ENCODE results near the gene DUS3L.
"Not testable (repeated sequence)": the region's sequence is repeated elsewhere in the genome, so short reads cannot be mapped to it uniquely, and the experiment has no call there.

Gene DUS3L

DNA sequence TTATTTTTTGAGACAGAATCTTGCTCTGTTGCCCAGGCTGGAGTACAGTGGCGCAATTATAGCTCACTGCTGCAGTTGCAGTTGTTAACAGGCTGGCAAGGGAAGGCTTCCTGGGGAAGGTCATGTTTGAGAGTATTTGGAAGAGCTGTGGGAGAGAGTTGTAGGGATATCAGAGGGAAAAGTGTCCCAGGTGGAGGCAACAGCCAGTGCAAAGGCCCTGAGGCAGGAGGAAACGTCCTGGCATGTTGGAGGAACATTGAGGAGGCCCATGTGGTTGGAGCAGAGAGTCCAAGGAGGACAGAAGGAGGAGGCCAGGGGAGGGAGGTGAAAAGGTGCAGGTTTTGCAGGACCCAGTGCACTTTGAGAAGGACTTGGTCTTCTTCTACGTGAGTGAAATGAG, 2.2 kb upstream of the DUS3L start:
- no peak for ATAC-seq
- Mint-ChIP-seq H3K9me3 (peaks cover 3% of the 10 kb centered on the region), H3K27ac (no peak overlapping the region), H3K36me3 (peaks cover 23% of the 10 kb centered on the region), H3K4me1 (peaks cover 13% of the 10 kb centered on the region), H3K4me3 (no peak overlapping the region), H3K27me3 (peaks cover 8% of the 10 kb centered on the region)

- Mint-ChIP-seq H3K4me1 (peaks cover 16% of the 10 kb centered on the region), H3K27me3 (no peaks in the 10 kb centered on the region), H3K27ac (no peak overlapping the region), H3K9me3 (peaks cover 3% of the 10 kb centered on the region), H3K36me3 (peaks cover 30% of the 10 kb centered on the region), H3K4me3 (no peak overlapping the region)
- ATAC-seq, result no peak
Observed at GRCh38 chr19:5792224-5792623, 1.3 kb upstream of the DUS3L start.

DNA sequence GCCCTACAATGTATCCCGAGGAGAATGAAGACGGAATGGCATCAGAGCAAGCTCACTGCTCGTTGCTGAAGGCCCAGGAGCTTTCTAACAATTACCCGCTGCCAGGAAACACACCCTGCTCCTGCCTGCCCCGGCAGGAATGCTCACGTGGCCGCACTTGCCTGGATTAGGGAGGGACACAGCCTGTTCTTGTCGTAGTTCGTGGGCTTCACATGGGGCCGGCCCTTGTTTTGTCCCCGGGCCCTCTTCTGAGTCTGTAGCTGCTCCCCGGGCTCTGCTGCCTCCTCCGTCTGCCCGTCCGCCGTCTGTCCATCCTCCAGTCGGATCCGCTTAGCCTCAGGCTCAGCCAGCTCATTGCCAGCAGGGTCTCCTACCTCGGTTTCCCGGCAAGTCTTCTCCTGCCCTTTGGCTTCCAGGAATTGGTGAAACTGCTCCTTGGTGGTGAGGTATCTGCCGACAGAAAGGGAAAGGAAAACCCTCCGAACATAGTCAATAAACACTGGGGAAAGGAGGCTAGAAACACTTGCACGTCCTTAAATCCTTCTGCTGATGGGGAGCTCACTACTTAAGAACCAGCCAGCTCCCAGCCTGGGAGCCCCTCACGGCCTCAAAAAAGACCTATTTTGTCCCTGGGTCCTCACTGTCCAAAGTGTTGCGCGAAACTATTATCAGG, 941 bp downstream of the DUS3L start:
- Mint-ChIP-seq H3K9me3 (no peaks in the 10 kb centered on the region), H3K27me3 (no peaks in the 10 kb centered on the region), H3K27ac (peak overlapping the region; percentile 99), H3K4me1 (peaks cover 16% of the 10 kb centered on the region), H3K36me3 (peaks cover 48% of the 10 kb centered on the region), H3K4me3 (peak overlapping the region; percentile 93)
- ATAC-seq, result no peak

DNA sequence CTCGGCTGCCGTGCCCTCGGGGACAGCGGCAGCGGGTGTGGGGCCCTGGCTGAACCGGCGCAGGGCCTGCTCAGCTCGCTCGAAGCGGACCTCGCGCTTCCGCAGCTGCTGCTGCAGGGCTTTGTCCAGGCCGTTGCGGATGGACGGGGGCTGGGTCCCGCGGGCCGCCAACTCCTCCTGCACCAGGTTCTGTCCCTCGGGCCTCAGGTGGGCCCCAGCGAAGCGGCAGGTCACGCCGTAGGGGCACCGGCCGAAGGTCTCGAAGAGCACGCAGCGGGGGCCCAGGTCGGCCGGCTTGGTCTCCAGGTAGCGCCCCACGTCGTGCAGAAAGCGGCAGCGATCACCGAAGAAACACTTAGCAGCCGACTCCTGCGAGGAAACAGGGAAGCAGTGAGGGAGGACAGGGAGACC, 1.6 kb downstream of the DUS3L start:
- H3K9me3 Mint-ChIP-seq, result no peaks in the 10 kb centered on the region
- no peak overlapping the region for H3K27ac Mint-ChIP-seq
- H3K36me3 Mint-ChIP-seq, result peaks cover 51% of the 10 kb centered on the region
- peaks cover 16% of the 10 kb centered on the region for H3K4me1 Mint-ChIP-seq
- peak overlapping the region; percentile 34 for H3K4me3 Mint-ChIP-seq
- no peaks in the 10 kb centered on the region for H3K27me3 Mint-ChIP-seq
- ATAC-seq, result no peak

GRCh38 chr19:5788422-5788821, 2.5 kb downstream of the DUS3L start:
- no peak for ATAC-seq
- H3K4me3 Mint-ChIP-seq, result no peak overlapping the region
- H3K9me3 Mint-ChIP-seq, result no peaks in the 10 kb centered on the region
- peaks cover 16% of the 10 kb centered on the region for H3K4me1 Mint-ChIP-seq
- no peak overlapping the region for H3K27ac Mint-ChIP-seq
- H3K27me3 Mint-ChIP-seq, result no peaks in the 10 kb centered on the region
- H3K36me3 Mint-ChIP-seq, result peaks cover 60% of the 10 kb centered on the region

DNA sequence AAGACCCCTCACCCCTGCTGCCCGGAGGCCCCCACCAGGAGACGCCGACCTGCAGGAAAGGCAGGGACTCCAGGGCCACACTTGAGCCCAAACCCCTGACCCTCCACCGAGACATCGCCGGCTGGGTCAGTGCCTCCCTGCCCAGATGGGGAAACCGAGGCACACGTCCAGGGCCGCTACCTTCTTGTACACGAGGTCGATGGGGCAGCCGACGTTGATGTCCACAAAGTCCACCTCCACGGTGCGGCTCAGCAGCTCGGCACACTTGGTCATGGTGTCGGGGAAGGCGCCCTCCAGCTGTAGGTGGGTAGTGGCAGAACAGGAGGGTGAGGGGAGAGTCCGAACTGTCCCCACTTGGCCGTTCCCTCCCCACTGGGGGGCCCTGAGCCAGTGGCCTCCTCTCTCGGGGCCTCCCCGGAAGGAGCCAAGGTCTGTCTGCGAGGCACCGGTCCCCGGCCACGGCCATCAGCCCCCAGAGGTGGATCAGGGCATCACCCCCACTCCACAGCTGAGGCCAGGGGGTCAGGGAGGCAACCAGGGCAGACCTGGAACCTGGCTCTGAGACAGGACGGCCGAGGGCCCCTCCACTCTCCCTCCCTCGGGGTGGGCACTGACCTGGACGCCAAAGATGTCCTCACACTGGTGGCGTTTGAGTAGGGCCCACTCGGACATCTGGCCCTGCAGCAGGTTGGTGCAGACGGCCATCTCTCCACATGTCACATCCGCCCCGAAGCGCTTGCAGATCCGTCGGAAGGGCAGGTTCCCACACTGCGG, 3.4 kb downstream of the DUS3L start:
- peaks cover 62% of the 10 kb centered on the region for H3K36me3 Mint-ChIP-seq
- no peaks in the 10 kb centered on the region for H3K9me3 Mint-ChIP-seq
- no peak overlapping the region for H3K4me3 Mint-ChIP-seq
- ATAC-seq, result no peak
- peaks cover 16% of the 10 kb centered on the region for H3K4me1 Mint-ChIP-seq
- H3K27me3 Mint-ChIP-seq, result no peaks in the 10 kb centered on the region
- no peak overlapping the region for H3K27ac Mint-ChIP-seq

DNA sequence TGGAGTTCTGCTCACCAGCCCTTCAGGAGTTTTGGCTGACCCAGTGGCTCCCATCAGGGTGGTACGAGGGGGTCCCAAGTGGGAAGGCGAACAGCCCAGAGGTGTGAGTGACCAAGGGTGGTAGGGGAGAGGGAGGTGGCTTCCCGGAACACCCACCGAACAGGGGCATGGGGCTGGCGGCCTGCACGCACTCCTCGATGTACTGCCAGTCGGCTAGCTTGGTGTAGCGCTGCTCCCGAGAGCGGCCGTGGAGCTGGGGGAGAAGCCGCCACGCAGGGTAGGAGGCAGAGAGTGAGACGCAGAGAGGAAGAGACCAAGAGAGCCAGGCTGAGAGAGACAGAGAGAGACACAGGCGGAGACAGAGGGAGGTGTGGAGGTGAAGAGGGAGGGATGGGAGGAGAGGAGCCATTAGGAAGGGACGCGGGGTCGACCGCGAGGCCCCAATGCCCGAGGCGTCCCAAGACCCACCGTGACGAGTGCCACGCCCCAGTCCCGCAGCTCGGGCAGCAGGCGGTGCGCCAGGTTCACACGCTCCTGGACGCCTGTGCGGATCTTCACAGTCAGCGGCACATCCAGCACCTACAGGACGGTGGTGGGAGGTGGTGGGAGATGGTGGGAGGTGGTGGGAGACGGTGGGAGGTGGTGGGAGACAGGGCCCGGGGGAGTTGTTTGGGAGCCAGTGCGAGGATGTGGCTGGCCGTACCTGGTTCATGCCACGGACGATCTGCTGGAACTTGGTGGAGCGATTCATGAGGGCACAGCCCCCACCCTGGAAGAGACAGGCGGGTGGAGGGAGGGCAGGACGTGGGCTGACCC, 4.2 kb downstream of the DUS3L start:
- no peak for ATAC-seq
- Mint-ChIP-seq H3K9me3 (no peaks in the 10 kb centered on the region), H3K4me1 (peaks cover 16% of the 10 kb centered on the region), H3K36me3 (peaks cover 62% of the 10 kb centered on the region), H3K27ac (no peak overlapping the region), H3K4me3 (no peak overlapping the region), H3K27me3 (no peaks in the 10 kb centered on the region)

DNA sequence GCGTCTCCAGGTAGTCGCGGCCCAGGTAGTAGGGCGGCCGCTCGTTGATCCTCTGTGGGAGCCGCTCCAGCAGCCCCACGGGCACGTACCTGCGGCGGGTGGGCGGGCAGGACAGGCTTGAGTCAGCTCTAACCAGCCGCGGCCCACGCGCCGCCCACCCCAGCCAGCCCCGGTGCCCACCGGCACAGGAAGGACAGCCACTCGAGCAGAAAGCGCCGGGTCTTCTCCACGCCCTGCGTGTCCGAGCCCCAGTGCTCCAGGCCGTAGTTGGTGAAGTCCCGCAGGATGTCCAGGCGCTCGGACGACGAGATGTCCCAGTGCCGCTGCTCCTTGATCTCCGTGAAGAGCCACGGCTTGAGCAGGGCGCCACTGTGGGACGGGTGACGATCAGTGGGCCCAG, 5.5 kb downstream of the DUS3L start:
- H3K4me1 Mint-ChIP-seq, result peaks cover 16% of the 10 kb centered on the region
- no peaks in the 10 kb centered on the region for H3K9me3 Mint-ChIP-seq
- H3K27me3 Mint-ChIP-seq, result no peaks in the 10 kb centered on the region

DNA sequence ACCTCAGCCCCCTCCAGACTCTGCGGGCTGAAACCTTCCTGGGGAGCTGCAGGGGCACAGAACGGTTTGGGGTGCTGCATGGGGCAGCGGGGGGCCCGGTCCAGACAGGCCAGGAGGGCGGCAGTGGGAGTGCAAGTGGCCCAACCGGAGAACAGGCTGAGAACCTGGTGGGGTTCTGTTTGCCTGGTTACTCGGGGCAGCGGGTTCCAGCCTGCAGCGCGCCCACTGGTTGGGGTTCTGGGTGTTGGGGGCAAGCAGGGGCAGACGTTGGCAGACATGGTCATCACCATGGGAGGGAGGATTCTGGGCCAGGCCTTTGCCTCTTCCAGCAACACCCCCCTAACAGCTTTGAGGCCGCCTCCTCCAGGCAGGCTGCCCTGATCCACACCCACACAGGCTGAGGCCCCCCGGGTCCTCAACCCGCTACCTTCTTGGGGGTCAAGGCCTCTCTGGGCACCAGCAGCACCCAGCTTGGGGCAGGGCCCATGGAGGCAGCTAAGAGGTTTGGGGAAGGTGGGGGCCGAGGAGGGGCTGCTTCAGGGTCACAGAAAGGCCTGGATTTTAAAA, 6.3 kb downstream of the DUS3L start, which contains the start of gene PRR22:
Gene PRR22, minus strand, starts transcription at position 166 of the 567 bp plus-strand sequence. Its CDS starts 86 bp downstream, at position 80.
- no peak for ATAC-seq
- peaks cover 53% of the 10 kb centered on the region for H3K36me3 Mint-ChIP-seq
- peaks cover 8% of the 10 kb centered on the region for H3K4me1 Mint-ChIP-seq
- H3K27me3 Mint-ChIP-seq, result no peaks in the 10 kb centered on the region
- no peak within 1 kb of the TSS for H3K27ac Mint-ChIP-seq
- H3K9me3 Mint-ChIP-seq, result no peaks in the 10 kb centered on the region
- H3K4me3 Mint-ChIP-seq, result no peak within 1 kb of the TSS

More for the DNA sequence above, 5.5 kb downstream of the DUS3L start:
- Mint-ChIP-seq H3K27ac (no peak overlapping the region), H3K4me3 (no peak overlapping the region), H3K36me3 (peaks cover 61% of the 10 kb centered on the region)
- ATAC-seq, result no peak

DNA sequence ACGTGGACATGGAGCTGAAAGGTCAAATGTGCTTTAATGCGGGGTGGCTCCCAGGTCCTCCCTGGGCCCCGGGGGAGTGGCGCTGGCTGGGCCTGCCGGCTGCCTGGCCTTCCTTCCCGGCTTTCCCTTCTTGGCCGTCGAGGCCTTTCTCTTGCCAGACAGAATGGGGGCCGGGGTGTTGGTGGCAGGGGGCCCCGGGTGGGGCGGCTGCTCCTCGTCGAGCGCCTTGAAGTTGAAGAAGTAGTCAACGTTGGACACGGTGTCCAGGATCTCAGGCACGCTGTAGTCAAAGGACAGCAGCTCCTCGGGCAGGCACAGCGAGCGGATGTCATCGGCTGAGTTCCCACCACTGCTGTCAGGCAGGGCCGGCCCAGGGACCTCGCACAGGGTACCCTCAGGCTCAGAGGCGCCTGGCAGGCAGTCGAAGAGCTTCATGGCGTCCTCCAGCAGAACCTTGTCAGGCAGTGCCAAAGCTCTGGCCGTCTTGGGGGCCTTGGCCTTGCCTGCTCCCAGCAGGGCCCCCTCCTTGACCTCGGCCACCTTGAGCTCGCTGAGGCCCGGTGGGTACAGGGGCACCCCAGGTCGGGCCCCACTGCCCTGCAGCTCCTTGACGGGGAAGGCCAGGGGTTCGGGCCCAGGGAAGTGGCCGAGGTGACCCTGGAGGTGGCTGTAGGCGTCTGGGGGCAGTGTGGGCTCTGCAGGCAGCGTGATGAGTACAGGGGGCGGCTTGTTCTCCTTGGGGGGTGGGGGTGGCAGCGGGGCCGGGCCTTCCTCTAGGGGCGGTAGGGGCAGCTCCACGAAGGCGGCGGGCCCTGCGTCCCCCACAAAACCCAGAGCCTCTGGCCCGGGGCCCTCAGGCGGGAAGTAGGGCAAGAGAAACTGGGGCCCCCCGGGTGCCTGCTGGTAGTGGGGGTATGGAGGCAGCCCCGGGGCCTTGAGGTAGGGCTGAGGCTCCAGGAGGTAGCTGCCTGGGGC, 7.7 kb downstream of the DUS3L start:
- Mint-ChIP-seq H3K4me1 (peaks cover 3% of the 10 kb centered on the region), H3K9me3 (no peaks in the 10 kb centered on the region), H3K36me3 (peaks cover 39% of the 10 kb centered on the region), H3K27me3 (no peaks in the 10 kb centered on the region), H3K27ac (no peak overlapping the region), H3K4me3 (no peak overlapping the region)
- no peak for ATAC-seq

DNA sequence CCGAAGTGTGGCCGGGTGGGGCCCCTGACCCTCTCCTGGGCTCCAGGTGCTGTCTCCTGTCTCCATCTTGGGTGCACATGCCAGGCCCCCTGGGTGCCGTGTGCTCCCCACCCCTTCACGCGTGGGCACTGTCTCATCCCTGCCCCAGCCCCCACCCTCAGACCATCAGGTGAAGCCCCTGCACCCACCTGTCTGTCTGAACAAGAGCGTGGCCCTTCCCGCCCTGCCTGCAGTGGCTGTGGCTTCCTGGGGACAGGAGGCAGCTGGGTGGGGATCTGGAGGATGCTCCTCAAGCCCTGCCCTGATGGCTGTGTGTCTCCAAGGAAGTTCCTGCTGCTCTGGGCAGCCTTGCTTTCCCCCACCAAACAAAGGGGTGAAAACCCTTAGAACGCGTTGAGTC, 8.6 kb downstream of the DUS3L start:
- no peak for ATAC-seq
- peaks cover 33% of the 10 kb centered on the region for H3K36me3 Mint-ChIP-seq

DNA sequence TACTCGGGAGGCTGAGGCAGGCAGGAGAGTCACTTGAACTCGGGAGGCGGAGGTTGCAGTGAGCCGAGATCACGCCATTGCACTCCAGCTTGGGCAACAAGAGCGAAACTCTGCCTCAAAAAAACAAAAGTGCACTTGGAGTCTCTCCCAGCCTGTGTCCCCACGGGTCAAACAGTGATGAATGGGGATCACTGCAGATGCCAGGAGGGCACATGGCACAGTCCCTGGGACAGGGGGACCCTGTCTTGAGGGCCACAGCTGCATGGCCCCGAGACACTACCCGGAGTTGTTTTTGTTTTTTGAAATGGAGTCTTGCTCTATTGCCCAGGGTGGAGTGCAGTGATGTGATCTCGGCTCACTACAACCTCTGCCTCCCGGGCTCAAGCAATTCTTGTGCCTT, 10.0 kb downstream of the DUS3L start:
- not testable (repeated sequence) for ATAC-seq, H3K4me3 Mint-ChIP-seq, H3K4me1 Mint-ChIP-seq, H3K27me3 Mint-ChIP-seq, H3K27ac Mint-ChIP-seq, H3K9me3 Mint-ChIP-seq
- peaks cover 19% of the 10 kb centered on the region for H3K36me3 Mint-ChIP-seq

More for the DNA sequence above, 8.6 kb downstream of the DUS3L start:
- no peak overlapping the region for H3K27ac Mint-ChIP-seq
- no peaks in the 10 kb centered on the region for H3K27me3 Mint-ChIP-seq
- no peak overlapping the region for H3K4me3 Mint-ChIP-seq
- no peaks in the 10 kb centered on the region for H3K9me3 Mint-ChIP-seq
- H3K4me1 Mint-ChIP-seq, result no peaks in the 10 kb centered on the region

DNA sequence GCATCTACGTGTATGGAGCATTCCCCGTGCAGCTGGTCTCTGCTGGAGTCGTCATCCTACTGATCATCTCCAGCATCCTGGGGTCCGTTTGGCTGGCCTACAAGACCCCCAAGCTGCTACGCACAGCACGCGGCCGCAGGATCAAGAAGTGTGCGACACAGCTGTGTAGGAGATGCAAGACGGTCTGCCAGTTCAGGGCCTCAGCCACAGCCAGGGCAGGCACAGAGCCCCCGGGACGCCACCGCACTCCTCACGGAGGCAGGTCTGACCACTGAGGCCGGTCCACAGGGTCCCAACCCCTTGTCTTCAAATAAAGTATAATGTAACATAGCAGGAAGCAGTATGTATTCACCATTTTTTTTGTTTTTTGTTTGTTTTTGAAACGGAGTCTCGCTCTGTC, 12.6 kb downstream of the DUS3L start:
- no peaks in the 10 kb centered on the region for H3K27me3 Mint-ChIP-seq
- peaks cover 1% of the 10 kb centered on the region for H3K36me3 Mint-ChIP-seq
- H3K27ac Mint-ChIP-seq, result no peak overlapping the region
- no peaks in the 10 kb centered on the region for H3K4me1 Mint-ChIP-seq
- no peak overlapping the region for H3K4me3 Mint-ChIP-seq
- H3K9me3 Mint-ChIP-seq, result no peaks in the 10 kb centered on the region
- ATAC-seq, result no peak

DNA sequence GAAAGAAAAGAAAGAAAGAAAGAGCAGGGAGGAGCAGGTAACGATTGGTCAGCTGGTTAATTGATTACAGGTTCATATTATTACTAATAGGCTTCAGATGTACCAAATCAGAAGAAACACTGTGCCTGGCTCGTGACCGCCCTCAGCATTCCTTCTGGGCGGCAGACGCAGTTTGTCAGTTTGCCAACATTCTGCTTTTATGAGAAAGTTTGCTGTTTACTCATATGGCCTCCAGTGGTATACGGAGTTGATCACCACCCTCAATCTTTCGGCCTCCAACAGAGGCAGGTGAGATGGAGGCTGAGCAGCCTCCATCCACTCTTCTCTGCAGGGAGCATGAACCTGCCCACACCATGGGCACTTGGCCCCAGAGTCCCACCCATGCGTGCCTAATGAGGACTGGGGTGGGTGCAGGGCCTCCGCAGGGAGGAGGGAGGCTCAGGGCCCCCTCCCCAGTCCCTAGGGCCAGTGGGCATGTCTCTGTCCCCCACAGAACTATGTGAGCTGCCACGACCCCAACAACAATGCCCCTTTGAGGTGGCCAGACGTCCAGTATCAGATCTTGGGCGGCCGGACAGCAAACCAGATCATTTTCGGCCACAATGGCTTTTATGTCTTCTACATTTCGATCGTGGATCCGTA, 15.2 kb downstream of the DUS3L start:
- H3K27ac Mint-ChIP-seq, result no peak overlapping the region
- no peak overlapping the region for H3K4me3 Mint-ChIP-seq
- no peaks in the 10 kb centered on the region for H3K4me1 Mint-ChIP-seq
- no peaks in the 10 kb centered on the region for H3K36me3 Mint-ChIP-seq
- ATAC-seq, result no peak
- H3K27me3 Mint-ChIP-seq, result peaks cover 11% of the 10 kb centered on the region
- no peaks in the 10 kb centered on the region for H3K9me3 Mint-ChIP-seq
